Fibroblast of mammary gland (primary cell): ENCODE results near the gene RNGTT.

ENCODE experiments used
- DNase-seq: peaks from one replicate; pipeline ENCODE4 v3.0.0-alpha.2; 2010; ENCODE audit warnings: low read depth
- H3K4me3 ChIP-seq: 2 replicates; pipeline ENCODE4 v1.5.1; 2011; ENCODE audit warnings: low read depth, mild to moderate bottlenecking, low read length, moderate library complexity; ENCODE audit not compliant: control insufficient read depth
- CTCF ChIP-seq: conservative IDR thresholded peaks from 2 replicates; pipeline ENCODE4 v1.5.1; 2011; ENCODE audit warnings: low read depth, low read length, inconsistent platforms; ENCODE audit not compliant: control insufficient read depth, insufficient read depth

The RNGTT gene

GRCh38 chr6:88586371-88587149 lies 376.9 kb downstream of the RNGTT start:
- TF ChIP-seq CTCF, result no peak
- peak; percentile 43 for DNase-seq
- H3K4me3 ChIP-seq, result no peak overlapping the region

- no peak for TF ChIP-seq CTCF
- DNase-seq, result no peak
- H3K4me3 ChIP-seq, result no peak overlapping the region
Observed at GRCh38 chr6:88585276-88585692, 378.1 kb downstream of the RNGTT start.

GRCh38 chr6:88584581-88585275 lies 378.7 kb downstream of the RNGTT start:
- H3K4me3 ChIP-seq, result no peak overlapping the region
- DNase-seq, result no peak
- TF ChIP-seq CTCF, result no peak

GRCh38 chr6:88577461-88577860 lies 386.0 kb downstream of the RNGTT start:
- TF ChIP-seq CTCF, result no peak
- no peak for DNase-seq
- no peak overlapping the region for H3K4me3 ChIP-seq

- DNase-seq, result no peak
- no peak for TF ChIP-seq CTCF
Observed at GRCh38 chr6:88575536-88575935, 387.9 kb downstream of the RNGTT start.

GRCh38 chr6:88574651-88575050 lies 388.8 kb downstream of the RNGTT start:
- H3K4me3 ChIP-seq, result no peak overlapping the region
- no peak for DNase-seq
- no peak for TF ChIP-seq CTCF

More at GRCh38 chr6:88575536-88575935, 387.9 kb downstream of the RNGTT start:
- H3K4me3 ChIP-seq, result no peak overlapping the region

- H3K4me3 ChIP-seq, result no peak overlapping the region
- DNase-seq, result no peak
- no peak for TF ChIP-seq CTCF
Observed at GRCh38 chr6:88574031-88574430, 389.4 kb downstream of the RNGTT start.
